Mononuclear cell (primary cell): ENCODE data around the gene UBE4A. TPM values are rescaled to one million over a fixed set of nuclear protein-coding genes. Genes with fewer than 3 reads are reported as not detected.
"Not testable (repeated sequence)": the region's sequence is repeated elsewhere in the genome, so short reads cannot be mapped to it uniquely, and the experiment has no call there.

Experiments
- H3K27me3 ChIP-seq: 2 replicates; pipeline ENCODE4 v1.6.0; 2011; ENCODE audit warnings: low read length, control low read depth; ENCODE audit not compliant: insufficient read depth
- H3K4me1 ChIP-seq: 2 replicates; pipeline ENCODE4 v1.5.1; 2011; ENCODE audit warnings: mild to moderate bottlenecking, low read length, control low read depth; ENCODE audit not compliant: insufficient read depth
- H3K4me3 ChIP-seq: 2 replicates; pipeline ENCODE4 v1.5.1; 2011; ENCODE audit warnings: mild to moderate bottlenecking, low read length, moderate library complexity
- H3K9me3 ChIP-seq: 2 replicates; pipeline ENCODE4 v1.5.1; 2011; ENCODE audit warnings: low read depth, mild to moderate bottlenecking, control low read depth, low read length
- total RNA-seq: library from RNA; depleted of rRNA; stranded (reverse); fragments of >200 nt; gene quantifications from one replicate; pipeline ENCODE4 v1.2.3, GENCODE V29; 2012

The UBE4A gene
- total RNA-seq, 1 donor, result 50.5 TPM

DNA sequence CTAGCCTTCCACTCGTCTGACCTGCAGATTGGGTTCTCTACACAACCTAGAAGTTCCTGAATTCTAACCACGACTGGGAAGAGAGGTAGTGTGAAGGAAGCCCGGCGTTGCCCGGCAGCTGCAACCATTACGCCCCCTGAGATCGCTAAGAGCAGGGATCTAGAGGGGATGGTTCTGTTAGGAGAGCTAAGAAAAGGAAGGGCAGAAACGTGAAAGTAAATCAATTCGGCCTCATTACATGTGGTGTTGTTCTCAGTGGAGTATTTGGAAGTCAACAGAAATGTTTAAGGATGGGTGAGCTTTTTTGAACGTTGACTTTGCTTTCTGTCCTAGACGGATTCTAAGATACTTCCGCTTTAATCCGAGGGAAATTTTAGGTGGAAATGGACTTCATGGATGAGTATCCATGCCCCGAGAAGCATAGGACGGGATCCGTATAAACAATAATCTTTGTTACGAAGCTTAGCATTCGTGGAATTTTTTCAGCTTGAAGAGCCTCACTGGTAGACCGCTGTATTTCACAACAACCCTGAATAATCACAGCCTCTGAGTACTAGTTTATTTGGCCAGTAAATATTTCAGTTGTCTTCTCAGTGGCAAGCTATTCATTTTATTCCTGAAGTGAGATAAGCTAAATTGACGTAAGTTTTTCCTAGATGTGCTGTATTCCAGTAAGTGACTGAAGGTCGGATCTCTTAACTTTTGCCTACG lies 42.6 kb downstream of the UBE4A start:
- Histone ChIP-seq H3K4me3 (peak overlapping the region; percentile 89), H3K9me3 (no peaks in the 10 kb centered on the region), H3K27me3 (no peaks in the 10 kb centered on the region), H3K4me1 (peaks cover 47% of the 10 kb centered on the region)

- H3K9me3 ChIP-seq, H3K27me3 ChIP-seq: not testable (repeated sequence)
- peak overlapping the region; percentile 89 for H3K4me3 ChIP-seq
- peaks cover 47% of the 10 kb centered on the region for H3K4me1 ChIP-seq
Measured at GRCh38 chr11:118402594-118402993, 43.2 kb downstream of the UBE4A start.

- no peak overlapping the region for H3K4me3 ChIP-seq
- no peaks in the 10 kb centered on the region for H3K27me3 ChIP-seq
- H3K9me3 ChIP-seq, result no peaks in the 10 kb centered on the region
- peaks cover 28% of the 10 kb centered on the region for H3K4me1 ChIP-seq
Measured at GRCh38 chr11:118406599-118407166, 47.3 kb downstream of the UBE4A start.

DNA sequence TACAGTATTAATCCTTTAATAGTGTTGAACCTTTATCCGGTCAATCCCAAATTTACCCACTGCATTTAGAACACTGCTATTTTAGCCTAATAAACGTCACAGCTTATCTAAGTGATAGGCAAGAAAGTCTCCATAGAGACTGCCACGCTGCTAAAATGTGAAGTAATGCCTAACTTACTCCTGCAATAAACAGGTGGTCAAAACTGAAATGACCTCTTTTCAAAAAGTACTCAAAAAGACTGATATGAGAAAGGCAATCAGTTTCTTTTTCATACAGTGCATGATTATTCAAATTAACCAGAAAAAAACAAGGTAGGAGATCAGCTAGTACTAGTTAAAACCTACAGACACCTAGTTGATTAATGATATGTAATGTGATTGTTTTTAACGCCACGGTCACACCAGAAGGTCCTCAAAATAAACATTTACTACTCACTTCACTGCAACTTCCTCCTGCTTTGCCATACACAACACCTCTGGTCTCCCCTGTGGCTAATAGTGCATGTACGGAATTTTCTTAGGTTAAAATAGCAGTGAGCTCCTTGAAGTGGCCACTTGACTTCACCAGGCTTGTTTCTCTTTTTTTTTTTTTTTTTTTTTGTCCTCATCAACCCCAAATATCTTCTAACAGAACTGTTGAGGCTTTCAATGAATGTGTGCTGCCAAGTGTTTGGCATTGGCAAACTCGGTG lies 50.8 kb downstream of the UBE4A start:
- H3K4me1 ChIP-seq, result peaks cover 11% of the 10 kb centered on the region
- H3K9me3 ChIP-seq, result no peaks in the 10 kb centered on the region
- no peaks in the 10 kb centered on the region for H3K27me3 ChIP-seq
- H3K4me3 ChIP-seq, result no peak overlapping the region

GRCh38 chr11:118411530-118411929 lies 52.1 kb downstream of the UBE4A start:
- H3K4me1 ChIP-seq, result peaks cover 20% of the 10 kb centered on the region
- no peaks in the 10 kb centered on the region for H3K9me3 ChIP-seq
- H3K4me3 ChIP-seq, result no peak overlapping the region
- no peaks in the 10 kb centered on the region for H3K27me3 ChIP-seq

GRCh38 chr11:118412921-118413320 lies 53.5 kb downstream of the UBE4A start:
- Histone ChIP-seq H3K4me3 (no peak overlapping the region), H3K4me1 (peaks cover 20% of the 10 kb centered on the region), H3K27me3 (no peaks in the 10 kb centered on the region), H3K9me3 (no peaks in the 10 kb centered on the region)

DNA sequence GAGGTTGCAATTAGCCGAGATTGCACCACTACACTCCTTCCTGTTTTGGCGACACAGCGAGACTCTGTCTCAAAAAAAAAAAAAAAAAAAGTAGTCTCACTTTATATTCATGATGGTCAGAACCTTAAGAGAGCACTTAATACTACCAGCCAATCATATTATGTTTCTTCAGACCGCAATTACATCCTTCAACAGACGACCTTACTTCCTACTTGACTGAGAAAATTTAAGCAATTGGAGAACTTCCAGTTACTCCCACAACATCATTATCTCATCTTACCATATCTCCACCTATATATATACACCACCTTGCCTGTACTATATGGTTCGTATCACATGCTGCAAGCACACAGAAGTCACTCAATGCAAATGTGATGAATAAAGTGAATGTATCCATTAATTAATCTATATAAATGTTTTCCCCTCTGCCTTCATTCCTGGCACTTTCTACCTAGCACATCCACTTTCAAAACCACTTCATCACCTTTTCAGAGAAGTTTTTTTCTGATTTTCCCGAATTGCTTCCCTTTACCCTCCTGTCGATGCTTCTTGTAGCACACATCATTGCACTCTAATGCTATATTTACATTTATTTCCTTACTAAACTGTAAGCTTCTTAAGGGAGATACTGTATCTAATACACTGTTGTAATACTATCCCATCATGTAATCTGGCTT lies 55.8 kb downstream of the UBE4A start:
- no peaks in the 10 kb centered on the region for H3K9me3 ChIP-seq
- peaks cover 20% of the 10 kb centered on the region for H3K4me1 ChIP-seq
- H3K27me3 ChIP-seq, result no peaks in the 10 kb centered on the region
- no peak overlapping the region for H3K4me3 ChIP-seq

DNA sequence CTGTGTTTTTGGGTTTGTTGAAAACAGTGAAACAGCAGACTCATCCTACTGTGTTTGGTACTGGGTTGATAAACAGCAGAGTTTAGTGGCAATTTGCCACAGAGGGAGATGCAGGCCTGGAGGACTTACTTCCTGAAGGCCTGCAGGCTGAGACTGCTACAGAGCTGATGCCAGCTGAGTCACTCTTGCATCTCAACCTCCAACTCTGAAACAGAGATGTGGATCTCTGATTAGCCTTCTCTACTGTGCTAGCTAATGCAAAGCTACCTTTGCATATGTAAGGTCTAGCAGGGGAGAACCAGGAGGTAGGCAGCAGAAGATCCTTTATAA lies 56.3 kb downstream of the UBE4A start:
- no peaks in the 10 kb centered on the region for H3K9me3 ChIP-seq
- no peaks in the 10 kb centered on the region for H3K27me3 ChIP-seq
- peaks cover 20% of the 10 kb centered on the region for H3K4me1 ChIP-seq
- no peak overlapping the region for H3K4me3 ChIP-seq

GRCh38 chr11:118416900-118417299 lies 57.5 kb downstream of the UBE4A start:
- H3K27me3 ChIP-seq, H3K9me3 ChIP-seq, H3K4me3 ChIP-seq: not testable (repeated sequence)
- H3K4me1 ChIP-seq, result peaks cover 20% of the 10 kb centered on the region

- Histone ChIP-seq H3K4me3 (no peak overlapping the region), H3K4me1 (peaks cover 20% of the 10 kb centered on the region), H3K27me3 (no peaks in the 10 kb centered on the region), H3K9me3 (no peaks in the 10 kb centered on the region)
Measured at GRCh38 chr11:118417801-118418200, 58.4 kb downstream of the UBE4A start.

- H3K4me1 ChIP-seq, result peaks cover 20% of the 10 kb centered on the region
- no peaks in the 10 kb centered on the region for H3K27me3 ChIP-seq
- no peak overlapping the region for H3K4me3 ChIP-seq
- no peaks in the 10 kb centered on the region for H3K9me3 ChIP-seq
Measured at GRCh38 chr11:118418766-118419165, 59.4 kb downstream of the UBE4A start.

DNA sequence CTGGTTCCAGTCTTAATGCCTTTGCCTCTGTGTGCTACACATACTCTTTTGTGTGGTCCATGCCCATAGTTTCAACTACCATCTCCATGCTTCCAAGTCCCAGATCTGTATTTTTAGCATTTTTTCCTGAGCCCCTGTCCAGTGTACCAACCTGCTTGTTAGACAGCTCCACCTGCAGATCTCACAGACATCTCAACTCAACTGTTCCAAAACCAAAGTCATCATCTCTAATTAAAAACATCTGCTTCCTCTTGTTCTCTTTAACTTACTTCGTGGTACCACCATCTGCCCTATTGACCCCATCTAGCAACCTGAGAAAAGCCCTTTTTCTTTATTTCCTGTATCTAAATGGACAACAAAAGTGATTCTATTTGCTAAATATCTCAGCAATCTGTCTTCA lies 68.3 kb downstream of the UBE4A start:
- Histone ChIP-seq H3K4me1 (no peaks in the 10 kb centered on the region), H3K9me3 (no peaks in the 10 kb centered on the region)

DNA sequence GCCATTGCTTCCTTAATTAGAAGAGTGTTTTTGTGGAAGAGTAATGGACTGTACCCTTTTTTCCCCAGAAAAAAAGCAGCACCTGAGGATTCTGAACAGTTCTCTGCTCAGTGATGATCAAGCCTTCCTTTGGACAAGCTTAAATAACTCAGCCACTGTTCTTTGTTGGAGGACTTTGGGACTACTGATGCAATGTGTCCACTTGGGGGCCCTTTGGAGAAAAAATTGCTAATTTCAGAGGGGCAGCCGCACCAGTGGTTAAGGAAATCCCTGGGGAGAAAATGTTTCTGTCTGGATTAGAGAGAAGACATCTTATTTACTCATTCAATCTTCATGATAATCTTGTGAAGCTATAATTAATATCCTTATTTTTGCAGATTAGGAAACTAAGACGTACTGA lies 71.6 kb downstream of the UBE4A start:
- Histone ChIP-seq H3K4me1 (peaks cover 14% of the 10 kb centered on the region), H3K4me3 (no peak overlapping the region), H3K9me3 (no peaks in the 10 kb centered on the region), H3K27me3 (no peaks in the 10 kb centered on the region)

More for the DNA sequence above, 68.3 kb downstream of the UBE4A start:
- Histone ChIP-seq H3K27me3 (no peaks in the 10 kb centered on the region), H3K4me3 (no peak overlapping the region)

- H3K27me3 ChIP-seq, result no peaks in the 10 kb centered on the region
- no peaks in the 10 kb centered on the region for H3K9me3 ChIP-seq
- peak overlapping the region; percentile 79 for H3K4me3 ChIP-seq
Measured at GRCh38 chr11:118434123-118434552, 74.7 kb downstream of the UBE4A start.

DNA sequence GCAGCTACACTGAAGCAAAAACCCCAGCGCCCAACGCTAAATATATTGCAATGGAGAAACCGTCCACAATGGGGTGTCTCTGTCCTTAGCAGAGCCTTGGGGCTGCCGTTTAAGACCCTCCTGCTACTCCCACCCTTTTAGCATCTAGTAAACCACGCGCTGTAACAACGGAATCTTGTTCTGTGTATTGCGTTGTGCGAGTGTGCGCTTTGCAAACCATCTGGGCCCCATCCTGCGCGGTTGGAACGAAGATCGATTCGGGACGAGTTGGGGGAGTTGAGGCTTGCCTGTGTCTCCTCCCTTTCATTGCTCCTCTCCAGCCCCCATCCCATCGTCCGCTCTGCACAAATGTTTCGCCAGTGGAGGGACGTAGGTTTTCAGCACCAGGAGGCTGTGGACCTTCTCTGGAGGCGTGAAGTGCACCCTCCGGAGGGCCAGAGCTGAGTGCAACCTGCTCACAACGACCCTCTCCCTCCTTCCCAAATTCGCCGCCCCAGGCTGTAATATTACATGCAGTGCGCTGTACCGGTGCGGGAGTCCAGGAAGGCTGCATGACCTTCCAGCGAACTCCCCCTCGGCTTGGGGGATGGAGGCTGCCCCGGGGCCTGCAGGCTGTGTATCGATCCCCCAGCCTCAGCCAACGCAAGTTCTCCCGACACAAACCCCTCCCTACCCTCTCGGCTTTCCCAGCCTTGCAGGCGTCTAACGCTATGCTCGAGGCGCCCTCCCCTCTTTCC lies 75.3 kb downstream of the UBE4A start:
- Histone ChIP-seq H3K4me3 (peak overlapping the region; percentile 79), H3K4me1 (peaks cover 38% of the 10 kb centered on the region), H3K9me3 (no peaks in the 10 kb centered on the region), H3K27me3 (no peaks in the 10 kb centered on the region)

More at GRCh38 chr11:118434123-118434552, 74.7 kb downstream of the UBE4A start:
- peaks cover 34% of the 10 kb centered on the region for H3K4me1 ChIP-seq
